WI38 (cell line): ENCODE results near the gene DUS2.

Experiments used
- H3K4me3 ChIP-seq: 2 replicates; pipeline ENCODE4 v1.5.1; 2011; ENCODE audit warnings: low read depth, mild to moderate bottlenecking, control low read depth, low read length
- CTCF ChIP-seq: IDR thresholded peaks from 2 replicates; pipeline ENCODE4 v1.5.1; 2012; ENCODE audit warnings: low read depth, mild to moderate bottlenecking, control low read depth, low read length

DUS2 gene

GRCh38 chr16:68086336-68086841 lies 63.3 kb downstream of the DUS2 start:
- no peak for TF ChIP-seq CTCF
- peak overlapping the region; percentile 79 for H3K4me3 ChIP-seq

GRCh38 chr16:68086860-68087268 lies 63.8 kb downstream of the DUS2 start:
- TF ChIP-seq CTCF: no peak
- H3K4me3 ChIP-seq: peak overlapping the region; percentile 79

- TF ChIP-seq CTCF: no peak
- no peak overlapping the region for H3K4me3 ChIP-seq
These were observed 64.6 kb downstream of the DUS2 start for GRCh38 chr16:68087688-68088087.

GRCh38 chr16:68088130-68088972 lies 65.3 kb downstream of the DUS2 start:
- no peak for TF ChIP-seq CTCF
- no peak overlapping the region for H3K4me3 ChIP-seq

- no peak overlapping the region for H3K4me3 ChIP-seq
- no peak for TF ChIP-seq CTCF
These were observed 66.0 kb downstream of the DUS2 start for GRCh38 chr16:68089067-68089466.

GRCh38 chr16:68090130-68090529 lies 67.0 kb downstream of the DUS2 start:
- H3K4me3 ChIP-seq: no peak overlapping the region
- no peak for TF ChIP-seq CTCF

- no peak overlapping the region for H3K4me3 ChIP-seq
- no peak for TF ChIP-seq CTCF
These were observed 67.4 kb downstream of the DUS2 start for GRCh38 chr16:68090533-68090932.
